Sigmoid colon (tissue), 3 donors: ENCODE results near the gene ACTN2.

Source experiments
- POLR2A ChIP-seq, 2 donors: fragments of 450-650 bp; IDR thresholded peaks; one replicate each; pipeline ENCODE4 v1.6.1; 2016; ENCODE audit warnings: antibody characterized with exemption in 2 of 2, mild to moderate bottlenecking in 2 of 2, moderate library complexity in 2 of 2
- TF ChIP-seq, protein P1 (sequence below), 4 experiments: fragments of 450-650 bp in 3 of 4; fragments of 200-600 bp in 1 of 4; IDR thresholded peaks; one replicate each; pipeline ENCODE4 v1.5.1; 2016 to 2019; ENCODE audit warnings: antibody characterized with exemption in 4 of 4, mild to moderate bottlenecking in 3 of 4, moderate library complexity in 2 of 4

DNA sequence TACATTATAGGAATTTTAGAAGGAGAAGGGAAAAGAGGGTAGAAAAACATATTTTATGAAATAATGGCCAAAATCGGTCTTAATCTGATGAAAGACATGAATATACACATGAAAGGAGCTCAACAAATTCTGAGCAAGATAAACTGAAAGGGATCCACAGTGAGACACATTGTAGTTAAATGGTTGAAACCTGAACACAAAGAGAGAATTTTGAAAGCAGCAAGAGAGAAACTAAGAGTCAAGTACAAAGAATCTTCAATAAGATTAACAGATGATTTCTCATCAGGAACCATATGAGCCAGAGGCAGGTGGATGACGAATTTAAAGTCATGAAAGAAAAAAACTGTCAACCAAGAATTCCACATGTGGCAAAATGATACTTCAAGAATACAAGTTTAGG lies 93.0 kb downstream of the ACTN2 start:
- TF ChIP-seq, protein P1, sequence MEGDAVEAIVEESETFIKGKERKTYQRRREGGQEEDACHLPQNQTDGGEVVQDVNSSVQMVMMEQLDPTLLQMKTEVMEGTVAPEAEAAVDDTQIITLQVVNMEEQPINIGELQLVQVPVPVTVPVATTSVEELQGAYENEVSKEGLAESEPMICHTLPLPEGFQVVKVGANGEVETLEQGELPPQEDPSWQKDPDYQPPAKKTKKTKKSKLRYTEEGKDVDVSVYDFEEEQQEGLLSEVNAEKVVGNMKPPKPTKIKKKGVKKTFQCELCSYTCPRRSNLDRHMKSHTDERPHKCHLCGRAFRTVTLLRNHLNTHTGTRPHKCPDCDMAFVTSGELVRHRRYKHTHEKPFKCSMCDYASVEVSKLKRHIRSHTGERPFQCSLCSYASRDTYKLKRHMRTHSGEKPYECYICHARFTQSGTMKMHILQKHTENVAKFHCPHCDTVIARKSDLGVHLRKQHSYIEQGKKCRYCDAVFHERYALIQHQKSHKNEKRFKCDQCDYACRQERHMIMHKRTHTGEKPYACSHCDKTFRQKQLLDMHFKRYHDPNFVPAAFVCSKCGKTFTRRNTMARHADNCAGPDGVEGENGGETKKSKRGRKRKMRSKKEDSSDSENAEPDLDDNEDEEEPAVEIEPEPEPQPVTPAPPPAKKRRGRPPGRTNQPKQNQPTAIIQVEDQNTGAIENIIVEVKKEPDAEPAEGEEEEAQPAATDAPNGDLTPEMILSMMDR (IDR thresholded peaks at IDR 0.05) = no peak
- TF ChIP-seq POLR2A (IDR thresholded peaks at IDR 0.05) = no peak
